HG03066 (cell line): Measurements from ENCODE around the gene SLC7A6OS.
A peak's percentile ranks its signal among the peaks of the same experiment; 100 is the strongest.

Experiments used
- ATAC-seq: cut with Tn5 transposase; IDR thresholded peaks from one replicate; pipeline ENCODE4 v1.9.1; 2021; ENCODE audit warnings: low read depth; ENCODE audit not compliant: unreplicated experiment

Gene SLC7A6OS

DNA sequence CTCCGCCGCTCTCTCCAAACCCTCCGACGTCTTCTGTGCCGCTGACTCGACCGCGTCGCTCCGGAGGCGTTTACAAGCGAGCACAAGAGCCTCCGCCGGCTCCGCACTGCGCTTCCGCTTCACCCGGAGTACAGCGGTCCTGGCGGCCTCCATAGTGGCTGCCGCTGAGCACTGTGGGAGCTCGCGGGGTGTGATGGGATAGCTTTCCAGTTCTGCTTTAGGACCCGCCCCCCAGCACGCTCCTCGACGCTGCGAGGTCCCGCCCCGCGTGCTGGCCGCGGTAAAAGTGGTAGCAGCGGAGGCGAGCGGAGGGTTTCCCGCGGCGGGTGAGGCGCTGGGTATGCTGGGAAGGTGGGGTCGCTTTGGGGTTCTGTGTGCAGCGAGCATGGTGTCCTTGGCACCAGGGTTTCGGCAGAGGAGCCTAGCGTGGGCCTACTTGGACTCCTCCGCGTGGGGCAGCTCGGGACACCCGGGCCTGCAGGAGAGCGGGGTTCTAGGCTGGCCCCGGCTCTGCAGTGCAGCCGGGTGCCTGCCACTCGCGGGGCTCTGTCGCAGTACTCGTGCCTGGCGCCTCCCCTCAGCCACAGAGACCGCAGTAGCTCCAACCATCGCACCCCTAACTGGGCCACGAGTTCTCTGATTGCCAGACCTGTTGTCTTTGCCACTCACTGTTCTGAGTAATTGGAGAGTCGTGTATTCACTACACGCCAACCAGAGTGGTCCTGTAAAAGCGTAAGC lies at the start of gene SLC7A6OS, which contains the start of gene PRMT7:
Gene SLC7A6OS, minus strand, starts transcription at position 173 of the 738 bp plus-strand sequence. Its CDS starts 20 bp downstream, at position 153.
Gene PRMT7, plus strand, starts transcription at position 246 of the 738 bp plus-strand sequence. CDS start 4,961 bp downstream, outside the sequence.
- ATAC-seq: peak; percentile 97

GRCh38 chr16:68359398-68360191 lies 48.8 kb upstream of the SLC7A6OS start:
- ATAC-seq: no peak

DNA sequence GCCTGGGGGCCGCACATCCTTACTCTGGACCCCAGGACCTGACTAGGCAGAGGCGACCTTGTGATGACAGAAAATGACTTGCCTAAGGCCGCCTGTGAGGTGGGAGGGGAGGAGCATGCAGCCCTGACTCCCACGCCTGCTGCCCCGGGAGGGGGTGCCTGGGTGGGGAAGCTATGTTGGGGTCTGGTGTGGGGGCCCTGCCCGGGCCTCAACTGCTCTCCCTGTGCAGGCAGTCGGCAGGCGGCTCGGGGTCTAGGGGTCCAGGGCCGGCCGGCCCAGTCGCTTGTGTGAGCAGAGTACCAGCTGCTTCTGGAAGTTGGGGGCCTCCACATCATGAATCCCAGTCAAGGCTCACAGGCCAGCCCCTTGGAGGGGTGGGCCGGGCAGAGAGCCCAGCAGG lies 48.2 kb upstream of the SLC7A6OS start:
- ATAC-seq: no peak

GRCh38 chr16:68357923-68358322 lies 47.2 kb upstream of the SLC7A6OS start:
- ATAC-seq: no peak

DNA sequence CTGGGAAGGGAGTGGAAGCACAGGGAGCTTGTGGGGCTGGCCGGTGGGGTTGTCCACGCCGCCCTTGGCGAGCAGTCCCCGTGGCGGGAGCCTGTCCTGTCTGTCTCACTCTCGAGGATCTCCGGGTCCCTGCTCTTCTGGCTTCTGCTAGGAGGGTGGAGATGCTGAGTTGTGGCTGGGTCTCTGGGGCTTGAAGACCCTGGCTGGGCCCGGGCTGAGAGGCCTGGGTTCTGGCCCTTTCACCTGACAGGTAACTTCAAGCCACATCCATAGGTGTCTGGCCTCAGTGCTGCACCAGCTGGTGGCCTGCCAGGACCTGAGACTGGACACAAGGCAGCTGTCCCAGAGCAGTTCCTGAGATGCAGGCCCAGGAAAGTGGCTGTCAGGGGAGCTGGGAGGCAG lies 46.8 kb upstream of the SLC7A6OS start:
- no peak for ATAC-seq

DNA sequence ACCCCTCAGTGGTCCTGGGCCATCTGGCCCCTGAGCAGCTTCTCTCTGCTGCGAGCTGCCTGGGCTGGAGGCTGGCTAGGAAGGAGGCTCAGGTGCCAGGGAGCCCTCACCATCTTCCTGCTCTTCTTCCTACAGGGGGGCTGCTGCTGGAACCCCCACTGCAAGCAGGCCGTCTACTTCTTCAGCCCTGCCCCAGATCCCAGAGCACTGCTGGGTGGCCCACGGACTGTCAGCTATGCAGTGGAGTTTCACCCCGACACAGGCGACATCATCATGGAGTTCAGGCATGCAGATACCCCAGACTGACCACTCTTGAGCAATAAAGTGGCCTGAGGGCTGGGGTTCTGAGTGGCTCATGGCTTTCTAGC lies 46.2 kb upstream of the SLC7A6OS start:
- no peak for ATAC-seq

GRCh38 chr16:68356249-68356918 lies 45.6 kb upstream of the SLC7A6OS start:
- ATAC-seq: peak; percentile 82

- no peak for ATAC-seq
Measured at GRCh38 chr16:68355447-68356248, 44.9 kb upstream of the SLC7A6OS start.

DNA sequence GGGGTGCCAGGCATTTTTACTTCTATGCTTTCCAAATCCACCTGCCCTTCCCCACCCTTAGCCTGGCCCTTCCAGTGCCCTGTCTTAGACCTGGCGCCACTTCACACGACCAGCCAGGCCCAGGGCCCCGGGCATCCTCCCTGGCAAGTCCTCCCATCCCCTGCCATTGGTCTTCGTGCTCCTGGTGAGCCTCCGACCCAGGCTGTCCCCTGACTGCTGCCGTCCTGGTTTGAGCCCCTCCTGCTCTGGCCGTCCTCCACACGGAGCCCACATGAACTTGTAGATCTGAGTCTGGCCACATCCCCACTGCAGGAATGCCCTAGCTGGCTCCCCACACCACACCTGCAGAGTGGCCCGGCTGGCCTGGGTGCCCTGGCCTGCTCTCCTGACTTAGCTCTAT lies 44.1 kb upstream of the SLC7A6OS start:
- ATAC-seq: no peak

GRCh38 chr16:68353366-68353765 lies 42.6 kb upstream of the SLC7A6OS start:
- ATAC-seq: no peak

GRCh38 chr16:68351991-68352431 lies 41.3 kb upstream of the SLC7A6OS start:
- no peak for ATAC-seq

GRCh38 chr16:68351463-68351862 lies 40.7 kb upstream of the SLC7A6OS start:
- no peak for ATAC-seq

- ATAC-seq: no peak
Measured at GRCh38 chr16:68350813-68351350, 40.1 kb upstream of the SLC7A6OS start.

GRCh38 chr16:68349838-68350410 lies 39.2 kb upstream of the SLC7A6OS start:
- no peak for ATAC-seq

DNA sequence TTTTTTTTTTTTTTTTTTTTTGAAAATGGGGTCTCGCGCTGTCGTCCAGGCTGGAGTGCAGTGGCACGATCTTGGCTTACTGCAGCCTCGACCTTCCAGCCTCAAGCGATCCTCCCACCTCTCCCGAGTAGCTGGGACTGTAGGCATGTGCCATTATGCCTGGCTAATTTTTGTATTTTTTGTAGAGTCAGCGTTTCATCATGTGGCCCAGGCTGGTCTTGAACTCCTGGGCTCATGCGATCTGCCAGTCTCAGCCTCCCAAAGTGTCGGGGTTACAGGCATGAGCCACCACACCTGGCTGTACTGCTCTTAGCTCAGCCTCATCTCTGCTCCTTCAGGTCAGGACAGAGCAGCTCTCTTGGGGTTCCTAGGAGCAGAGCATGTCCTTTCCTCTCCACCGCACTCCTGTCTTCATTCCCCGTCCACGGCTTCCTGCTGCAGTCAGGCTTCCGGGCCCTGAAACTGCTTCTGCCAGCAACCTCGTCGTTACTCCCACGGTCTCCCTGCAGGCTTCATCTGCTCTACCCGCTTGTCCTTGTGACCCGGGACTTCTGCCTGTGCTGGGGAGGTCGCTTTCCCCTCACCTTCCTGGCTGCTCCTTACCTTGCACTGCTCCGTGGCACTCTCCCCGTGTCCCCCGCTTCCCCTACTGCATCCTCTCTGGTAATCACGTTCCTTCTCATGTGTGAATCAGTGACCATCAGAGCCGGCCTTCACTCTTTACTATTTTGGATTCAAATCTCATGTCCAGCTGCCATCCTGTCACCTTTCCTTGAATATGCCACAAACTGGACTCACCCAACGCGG lies 38.1 kb upstream of the SLC7A6OS start:
- no peak for ATAC-seq

GRCh38 chr16:68347605-68348004 lies 36.9 kb upstream of the SLC7A6OS start:
- ATAC-seq: no peak

DNA sequence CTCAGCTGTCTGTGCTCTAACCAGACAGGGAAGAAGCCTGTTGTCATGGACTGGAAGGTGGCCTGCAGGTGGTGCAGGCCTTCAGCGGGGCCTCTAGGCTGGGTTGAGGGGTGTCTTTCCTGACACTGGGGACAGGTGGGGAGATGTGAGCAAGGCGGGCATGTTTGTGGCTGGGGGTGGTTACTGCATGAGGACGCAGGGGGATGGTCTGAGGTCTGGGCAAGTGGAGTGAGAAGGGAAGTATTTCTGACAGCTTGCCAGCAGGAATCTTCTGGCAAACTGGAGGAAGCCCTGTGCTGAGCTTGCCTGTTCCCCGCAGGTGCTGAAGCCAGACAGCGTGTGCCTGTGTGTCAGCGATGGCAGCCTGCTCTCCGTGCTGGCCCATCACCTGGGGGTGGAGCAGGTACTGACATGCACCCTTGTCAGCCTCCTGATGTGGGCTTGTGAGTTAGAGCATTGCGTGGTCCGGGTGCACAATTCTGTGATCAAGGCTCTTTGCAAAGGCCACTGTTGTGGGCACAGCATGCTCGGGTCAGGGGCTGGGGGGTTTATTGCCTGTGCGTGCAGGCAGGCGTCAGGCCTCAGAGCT lies 36.2 kb upstream of the SLC7A6OS start:
- no peak for ATAC-seq

- no peak for ATAC-seq
Measured at GRCh38 chr16:68345958-68346635, 35.4 kb upstream of the SLC7A6OS start.
